Activated CD4-positive, alpha-beta memory T cell treated with anti-CD3 and anti-CD28 coated beads for 36 hours (primary cell): ENCODE measurements around the gene ZBTB39. TPM values are rescaled to one million over a fixed set of nuclear protein-coding genes. Genes with fewer than 3 reads are reported as not detected.

ENCODE experiments used
- CTCF ChIA-PET: fragments of 350-600 bp; sonication (Branson Sonifier 250); formaldehyde crosslinking; loops from one replicate; lab custom pipeline; 2021; ENCODE audit warnings: antibody characterized with exemption, inconsistent platforms; lab: Charles Lee
- POLR2A ChIA-PET: fragments of 350-600 bp; sonication (Branson Sonifier 250); formaldehyde crosslinking; loops from one replicate; lab custom pipeline; 2021; ENCODE audit warnings: antibody characterized with exemption; lab: Charles Lee
- DNase-seq: peaks from one replicate; pipeline ENCODE4 v3.0.0-alpha.2; 2020
- H3K27ac Mint-ChIP-seq: one replicate; pipeline ENCODE4 v1.8.0; 2021; ENCODE audit warnings: mixed read lengths
- H3K27me3 Mint-ChIP-seq: one replicate; pipeline ENCODE4 v1.8.0; 2021; ENCODE audit warnings: mixed read lengths
- H3K36me3 Mint-ChIP-seq: one replicate; pipeline ENCODE4 v1.8.0; 2021; ENCODE audit warnings: mixed read lengths
- H3K4me1 Mint-ChIP-seq: one replicate; pipeline ENCODE4 v1.8.0; 2021; ENCODE audit warnings: low read depth, mixed read lengths
- H3K4me3 Mint-ChIP-seq: one replicate; pipeline ENCODE4 v1.8.0; 2021; ENCODE audit warnings: mild to moderate bottlenecking, mixed read lengths
- H3K9me3 Mint-ChIP-seq: one replicate; pipeline ENCODE4 v1.8.0; 2021; ENCODE audit warnings: mixed read lengths
- intact Hi-C: fragments of 100-400 bp; cut with micrococcal nuclease; formaldehyde crosslinking; loops from one replicate; pipeline ENCODE4 v1.15.1; 2023
- total RNA-seq, 2 experiments: library from RNA; stranded (reverse); gene quantifications; one replicate each; pipeline ENCODE4 v1.2.3, GENCODE V29; 2021

Gene ZBTB39
- total RNA-seq, 2 experiments from 2014 or later: 5.5 to 5.7 TPM

DNA sequence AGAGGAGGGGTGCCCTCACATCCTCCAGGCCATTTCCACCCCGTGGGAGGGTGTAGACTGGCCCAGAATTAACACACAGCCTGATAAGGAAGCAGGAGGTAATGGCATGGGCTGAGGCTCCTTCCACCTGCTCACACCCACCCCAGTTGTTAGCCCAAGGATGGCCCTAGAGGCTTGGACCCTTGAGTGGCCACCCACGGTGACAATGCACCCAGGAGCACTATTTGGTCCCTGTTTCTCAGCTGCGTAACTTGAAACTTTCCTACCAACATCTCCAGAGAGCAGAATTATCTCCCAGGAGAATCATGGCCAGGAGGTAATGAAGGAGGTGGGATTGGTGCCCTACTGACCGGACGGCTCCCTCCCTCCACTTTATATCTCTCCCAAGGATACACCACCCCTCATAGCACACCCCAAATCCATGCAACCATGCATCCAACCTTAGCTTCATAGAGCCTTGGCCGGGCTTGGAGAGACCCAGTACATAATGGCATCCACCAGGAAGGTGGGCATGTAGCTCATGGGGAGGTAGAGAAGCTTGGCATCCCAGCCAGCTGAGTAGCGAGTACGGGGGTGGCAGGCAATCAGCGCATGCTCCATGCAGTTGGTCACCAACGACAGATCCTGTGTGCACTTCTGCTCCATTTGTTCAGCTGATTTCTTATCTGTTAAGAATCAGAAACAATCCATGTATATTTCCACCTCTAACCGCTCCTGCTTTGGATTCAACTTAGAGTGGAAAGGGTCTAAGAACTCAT lies 54.6 kb downstream of the ZBTB39 start:
- no peak for DNase-seq
- Mint-ChIP-seq H3K4me1 (no peaks in the 10 kb centered on the region), H3K4me3 (no peak overlapping the region), H3K9me3 (no peaks in the 10 kb centered on the region), H3K27ac (no peak overlapping the region), H3K36me3 (no peaks in the 10 kb centered on the region), H3K27me3 (no peaks in the 10 kb centered on the region)
- POLR2A ChIA-PET: interaction anchor here (0.5 kb wide), 1 partner anchor 640 kb away, joined by 4 read pairs; no protein-coding TSS in a partner anchor
- intact Hi-C loops: no loop called here
- CTCF ChIA-PET: no interaction called here

DNA sequence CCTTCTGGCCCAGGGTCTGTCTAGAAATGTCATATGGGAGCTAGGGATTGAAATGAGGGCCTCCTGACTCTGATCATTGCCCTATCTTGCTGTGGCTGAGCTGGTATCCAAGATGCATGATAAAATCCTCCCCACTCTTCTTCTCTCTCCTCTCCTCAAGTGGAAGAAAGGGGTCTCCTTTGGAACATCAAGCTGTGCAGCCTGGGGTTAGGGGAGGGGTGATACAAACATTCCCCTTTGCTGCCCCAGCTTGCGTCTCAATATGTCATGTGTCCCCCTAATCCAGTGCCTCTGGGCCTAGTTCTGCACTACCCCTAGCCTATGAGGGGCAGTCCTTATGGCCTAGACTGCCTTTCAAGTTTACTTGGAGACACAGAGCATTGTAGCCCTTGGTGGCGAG lies 57.5 kb downstream of the ZBTB39 start:
- CTCF ChIA-PET: interaction anchor here (2.2 kb wide), 1 partner anchor 38 kb away, joined by 7 read pairs; no protein-coding TSS in a partner anchor

More for the DNA sequence above, 57.5 kb downstream of the ZBTB39 start:
- Mint-ChIP-seq H3K36me3 (no peaks in the 10 kb centered on the region), H3K9me3 (no peaks in the 10 kb centered on the region), H3K4me3 (no peak overlapping the region), H3K4me1 (no peaks in the 10 kb centered on the region), H3K27me3 (no peaks in the 10 kb centered on the region), H3K27ac (no peak overlapping the region)
- POLR2A ChIA-PET: no interaction called here
- intact Hi-C loops: no loop called here
- no peak for DNase-seq

Other genes with a start within 250 kb of the ZBTB39 start
- 1 to 10 TPM; 2.6 to 4.1 TPM for gene HSD17B6, start 243.2 kb downstream of the ZBTB39 start, total RNA-seq
- gene SDR9C7, start 72.1 kb downstream of the ZBTB39 start, total RNA-seq: not detected
- gene RDH16, start 48.9 kb downstream of the ZBTB39 start, total RNA-seq: under 1 TPM; 0.26 to 0.46 TPM
- not detected for gene TAC3, start 10.0 kb upstream of the ZBTB39 start, total RNA-seq
- gene MYO1A, start 43.6 kb upstream of the ZBTB39 start, total RNA-seq: under 1 TPM; 0.61 to 0.97 TPM
- 10 to 100 TPM; 70.6 to 73.5 TPM for gene NEMP1, start 72.2 kb upstream of the ZBTB39 start, total RNA-seq
- 10 to 100 TPM; 39.6 to 41.6 TPM for gene NAB2, start 82.6 kb upstream of the ZBTB39 start, total RNA-seq
- gene STAT6, start 104.8 kb upstream of the ZBTB39 start, total RNA-seq: 100 to 1,000 TPM; 209 to 218 TPM
- 1 to 10 TPM; 1.4 TPM for gene LRP1, start 121.9 kb upstream of the ZBTB39 start, total RNA-seq
- gene LRP1-AS, start 141.1 kb upstream of the ZBTB39 start, total RNA-seq: not detected
- gene NXPH4, start 210.2 kb upstream of the ZBTB39 start, total RNA-seq: under 1 TPM; 0.24 to 0.46 TPM
- gene SHMT2, start 223.2 kb upstream of the ZBTB39 start, total RNA-seq: 100 to 1,000 TPM; 401 to 404 TPM
- gene STAC3, start 244.6 kb upstream of the ZBTB39 start, total RNA-seq: 1 to 10 TPM; 1.9 to 2.0 TPM